Mesodermal cell (in vitro differentiated cells): ENCODE data around the gene TLE7.

Experiments
- H3K27ac ChIP-seq: 2 replicates; pipeline ENCODE4 v1.7.0; 2013; ENCODE audit warnings: mild to moderate bottlenecking, low read depth, low read length, moderate library complexity; ENCODE audit not compliant: severe bottlenecking
- H3K36me3 ChIP-seq: 2 replicates; pipeline ENCODE4 v1.7.1; 2013; ENCODE audit warnings: mild to moderate bottlenecking, low read length, moderate library complexity; ENCODE audit not compliant: control insufficient read depth, insufficient read depth
- H3K4me1 ChIP-seq: one replicate; pipeline ENCODE4 v1.7.1; 2013; ENCODE audit warnings: mild to moderate bottlenecking, low read length; ENCODE audit not compliant: insufficient read depth, control insufficient read depth, poor library complexity, severe bottlenecking
- H3K4me3 ChIP-seq: 2 replicates; pipeline ENCODE4 v1.7.0; 2013; ENCODE audit warnings: low read length, control low read depth, mild to moderate bottlenecking; ENCODE audit not compliant: insufficient read depth, poor library complexity, severe bottlenecking; ENCODE audit errors: extremely low read depth
- H3K9me3 ChIP-seq: 2 replicates; pipeline ENCODE4 v1.7.1; 2013; ENCODE audit warnings: mild to moderate bottlenecking, low read length, moderate library complexity; ENCODE audit not compliant: control insufficient read depth
- WGBS, 2 experiments: methylation state at CpG; one replicate each; pipeline ENCODE4 v1.1.5; 2013; ENCODE audit warnings: missing lambda C conversion rate in 2 of 2; ENCODE audit not compliant: insufficient coverage in 2 of 2; 5-methylcytosine and 5-hydroxymethylcytosine counted together

TLE7 gene

GRCh38 chr16:71399801-71400563 lies 41.9 kb downstream of the TLE7 start:
- Histone ChIP-seq H3K4me3 (no peak overlapping the region), H3K9me3 (peaks cover 6% of the 10 kb centered on the region), H3K27ac (no peak overlapping the region), H3K4me1 (no peaks in the 10 kb centered on the region), H3K36me3 (no peaks in the 10 kb centered on the region)
- 94% methylated on average over 2 of the region's 11 CpGs for WGBS, 2 experiments

DNA sequence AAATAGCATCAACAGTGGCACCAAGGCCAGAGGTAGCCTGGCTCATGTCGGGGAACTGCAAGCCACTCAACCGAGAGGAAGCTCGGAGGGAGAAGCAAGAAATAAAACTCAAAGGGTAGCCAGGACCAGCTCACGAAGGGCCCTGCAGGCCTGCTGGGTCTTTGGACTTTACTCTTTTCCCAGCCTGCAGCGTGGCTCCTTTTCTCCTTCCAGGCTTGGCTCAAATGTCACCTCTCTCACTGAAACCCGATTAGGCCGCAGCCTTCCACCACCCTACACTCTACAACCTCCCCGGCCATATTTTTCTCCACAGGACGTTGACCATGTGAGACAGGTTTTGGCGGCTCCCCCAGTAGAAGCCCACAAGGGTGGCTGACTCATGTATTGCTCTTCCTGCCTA lies 45.3 kb downstream of the TLE7 start:
- Histone ChIP-seq H3K4me3 (no peak overlapping the region), H3K36me3 (no peaks in the 10 kb centered on the region), H3K4me1 (no peaks in the 10 kb centered on the region), H3K9me3 (no peaks in the 10 kb centered on the region), H3K27ac (no peak overlapping the region)
- WGBS, 2 experiments: 85 to 86% methylated on average over 8 to 10 of the region's 10 CpGs

DNA sequence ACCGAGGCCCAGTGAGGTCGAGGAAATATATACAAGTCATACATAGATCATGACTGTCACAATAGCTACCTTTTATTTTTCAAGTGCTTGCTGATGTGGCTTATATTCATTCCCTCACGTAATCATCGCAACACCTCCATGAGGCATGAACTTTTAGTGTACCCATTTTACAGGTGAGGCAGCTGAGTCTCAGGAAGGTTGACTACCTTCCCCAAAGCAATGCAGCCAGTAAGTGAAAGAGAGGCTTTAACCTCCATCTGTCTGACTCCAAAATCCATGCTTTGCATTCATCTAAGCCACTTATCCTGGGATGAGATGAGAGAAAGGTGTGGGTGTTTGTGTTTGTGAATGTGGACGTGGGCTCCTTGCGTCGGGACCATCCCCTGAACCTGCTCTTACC lies 52.5 kb downstream of the TLE7 start:
- H3K27ac ChIP-seq: no peak overlapping the region
- no peaks in the 10 kb centered on the region for H3K9me3 ChIP-seq
- no peaks in the 10 kb centered on the region for H3K4me1 ChIP-seq
- no peak overlapping the region for H3K4me3 ChIP-seq
- no peaks in the 10 kb centered on the region for H3K36me3 ChIP-seq
- WGBS, 2 experiments: 100% methylated on average over 3 of the region's 7 CpGs; no CpG with 5 or more reads in 1 of the 2 experiments

DNA sequence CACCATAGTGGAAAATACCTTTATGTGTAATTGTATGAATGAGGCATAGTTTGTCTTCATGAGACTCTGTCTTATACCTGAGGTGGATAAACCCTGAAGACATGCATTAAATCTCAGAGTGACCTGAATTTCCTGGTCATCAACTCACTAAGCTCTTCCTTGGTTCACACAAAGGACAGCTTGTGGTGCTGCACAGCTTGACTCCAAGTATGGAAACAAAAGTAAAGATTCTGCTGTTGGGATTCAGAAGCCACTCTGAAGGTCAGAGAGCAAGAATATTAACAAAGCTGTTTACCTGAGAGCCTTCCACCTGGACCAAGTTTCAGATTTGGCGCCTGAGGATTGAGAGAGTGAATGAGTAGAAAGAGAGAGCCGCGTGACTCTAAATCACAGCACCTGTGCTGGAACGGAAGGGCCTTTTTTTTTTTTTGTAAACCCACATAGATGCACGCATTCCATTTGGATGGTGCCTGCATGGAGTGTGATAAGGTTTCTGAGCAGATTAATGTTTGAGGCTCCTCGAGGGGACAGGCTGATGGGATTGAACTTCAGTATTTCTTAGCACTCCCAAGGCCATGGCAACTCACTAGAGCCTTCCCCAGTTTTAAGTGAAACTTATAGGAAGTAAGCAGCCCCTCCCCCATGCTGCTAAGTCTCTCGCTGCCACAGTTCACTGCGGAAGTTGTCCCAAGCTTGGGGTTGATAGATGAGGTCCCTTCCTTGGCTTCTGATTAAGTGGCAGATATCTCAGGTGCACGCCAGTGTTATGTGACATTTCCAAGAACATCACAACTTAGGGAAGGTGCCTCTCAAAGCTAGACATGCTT lies 54.6 kb downstream of the TLE7 start:
- WGBS, 2 experiments: 31 to 46% methylated on average over 7 of the region's 9 CpGs
- Histone ChIP-seq H3K4me1 (no peaks in the 10 kb centered on the region), H3K27ac (no peak overlapping the region), H3K36me3 (no peaks in the 10 kb centered on the region), H3K4me3 (no peak overlapping the region), H3K9me3 (no peaks in the 10 kb centered on the region)

GRCh38 chr16:71384073-71384724 lies 57.7 kb downstream of the TLE7 start:
- Histone ChIP-seq H3K27ac (no peak overlapping the region), H3K4me1 (no peaks in the 10 kb centered on the region), H3K9me3 (no peaks in the 10 kb centered on the region), H3K4me3 (no peak overlapping the region), H3K36me3 (no peaks in the 10 kb centered on the region)
- 81 to 94% methylated on average over 6 to 10 of the region's 10 CpGs for WGBS, 2 experiments

DNA sequence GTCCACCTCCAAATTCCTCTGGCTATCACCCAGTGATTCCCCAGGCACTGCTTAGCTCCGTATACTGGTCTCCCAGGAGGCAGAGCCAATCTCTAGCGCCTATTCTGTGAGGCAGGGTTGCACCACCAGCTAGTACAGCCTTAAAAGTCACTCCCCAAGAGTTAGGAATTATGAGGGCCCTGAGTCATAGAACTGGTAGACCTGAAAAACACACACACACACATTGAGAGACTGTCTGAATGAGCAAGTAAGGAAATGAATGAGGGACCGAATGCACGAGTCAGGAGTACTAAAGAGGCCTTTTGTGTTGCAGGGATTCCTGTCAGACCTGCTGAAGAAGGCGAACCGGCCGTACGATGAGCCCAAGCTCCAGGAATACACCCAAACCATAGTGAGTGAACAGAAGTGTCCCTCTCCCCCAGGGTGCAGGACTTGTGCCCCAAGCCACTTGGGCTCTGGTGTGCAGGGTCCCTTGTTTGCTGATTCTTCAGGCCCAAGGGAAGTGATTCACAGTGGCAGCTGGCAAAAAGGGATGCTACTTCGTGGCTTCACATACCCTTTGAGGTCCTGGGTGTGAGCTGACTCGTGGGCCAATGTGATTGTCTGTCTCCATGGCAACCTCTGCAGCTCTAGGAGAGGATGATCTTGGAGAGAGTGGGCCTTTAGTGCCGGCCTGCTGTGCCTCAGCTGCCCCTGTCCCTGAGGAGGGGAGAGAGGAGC lies 58.6 kb downstream of the TLE7 start:
- H3K9me3 ChIP-seq: no peaks in the 10 kb centered on the region
- peak overlapping the region; percentile 77 for H3K27ac ChIP-seq
- 67 to 71% methylated on average over 5 to 9 of the region's 11 CpGs for WGBS, 2 experiments

GRCh38 chr16:71380831-71381230 lies 61.0 kb downstream of the TLE7 start:
- Histone ChIP-seq H3K4me3 (no peak overlapping the region), H3K36me3 (no peaks in the 10 kb centered on the region), H3K27ac (no peak overlapping the region), H3K9me3 (no peaks in the 10 kb centered on the region), H3K4me1 (no peaks in the 10 kb centered on the region)
- 75 to 97% methylated on average over 5 of the region's 6 CpGs for WGBS, 2 experiments

More for the DNA sequence above, 58.6 kb downstream of the TLE7 start:
- no peak overlapping the region for H3K4me3 ChIP-seq
- no peaks in the 10 kb centered on the region for H3K36me3 ChIP-seq
- H3K4me1 ChIP-seq: no peaks in the 10 kb centered on the region
